ENCODE measurements around the gene MAP1LC3B2.
"Not testable (repeated sequence)": the region's sequence is repeated elsewhere in the genome, so short reads cannot be mapped to it uniquely, and the experiment has no call there.

The MAP1LC3B2 gene

DNA sequence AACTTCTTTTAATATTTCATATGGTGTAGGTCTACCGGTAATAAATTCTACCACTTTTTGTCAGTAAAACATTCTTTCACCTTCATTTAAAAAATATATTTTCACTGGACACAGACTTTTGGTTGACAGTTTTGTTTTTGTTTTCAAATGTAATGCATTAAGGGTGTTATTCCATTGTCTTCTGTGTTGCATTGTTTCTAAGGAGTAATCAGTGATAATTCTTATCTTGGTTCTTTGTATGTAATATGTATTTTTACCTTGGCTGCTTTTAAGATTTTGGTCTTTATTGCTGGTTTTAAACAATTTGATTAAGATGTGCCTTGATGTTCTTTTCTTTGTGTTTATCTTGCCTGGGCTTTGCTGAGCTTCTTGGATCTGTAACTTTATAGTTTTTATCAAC, 4.1 kb downstream of the MAP1LC3B2 start (continued):
- TF ChIP-seq BACH2 (CRISPR knock-in tag; IDR thresholded peaks at IDR 0.05; ENCODE audit: borderline replicate concordance): no peak
- no peak for TF ChIP-seq CSDC2 (CRISPR knock-in tag; IDR thresholded peaks at IDR 0.05)

DNA sequence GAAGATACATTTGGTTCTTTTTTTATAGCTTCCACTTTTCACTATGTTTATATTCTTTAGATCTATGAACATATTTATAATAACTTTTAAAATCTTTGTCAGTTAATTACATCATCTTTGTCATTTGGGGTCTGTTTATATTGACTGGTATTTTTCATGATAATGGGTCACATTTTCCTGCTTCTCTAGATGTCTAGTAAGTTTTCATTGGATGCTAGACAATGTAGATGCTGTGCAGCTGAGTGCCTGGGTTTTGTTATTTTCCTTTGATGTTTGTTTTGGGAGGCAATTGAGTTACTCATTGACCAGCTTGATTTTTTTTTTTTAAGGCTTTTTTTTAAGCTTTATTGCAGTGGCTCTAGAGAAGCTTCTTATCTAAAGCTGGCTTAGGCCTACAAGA, 4.9 kb downstream of the MAP1LC3B2 start:
- no peak for TF ChIP-seq ZNF70 (CRISPR knock-in tag; IDR thresholded peaks at IDR 0.05)
- no peak for TF ChIP-seq TOX (CRISPR knock-in tag; IDR thresholded peaks at IDR 0.05; ENCODE audit: borderline replicate concordance)
- TF ChIP-seq BACH2 (CRISPR knock-in tag; IDR thresholded peaks at IDR 0.05; ENCODE audit: borderline replicate concordance): no peak
- TF ChIP-seq, protein P1, sequence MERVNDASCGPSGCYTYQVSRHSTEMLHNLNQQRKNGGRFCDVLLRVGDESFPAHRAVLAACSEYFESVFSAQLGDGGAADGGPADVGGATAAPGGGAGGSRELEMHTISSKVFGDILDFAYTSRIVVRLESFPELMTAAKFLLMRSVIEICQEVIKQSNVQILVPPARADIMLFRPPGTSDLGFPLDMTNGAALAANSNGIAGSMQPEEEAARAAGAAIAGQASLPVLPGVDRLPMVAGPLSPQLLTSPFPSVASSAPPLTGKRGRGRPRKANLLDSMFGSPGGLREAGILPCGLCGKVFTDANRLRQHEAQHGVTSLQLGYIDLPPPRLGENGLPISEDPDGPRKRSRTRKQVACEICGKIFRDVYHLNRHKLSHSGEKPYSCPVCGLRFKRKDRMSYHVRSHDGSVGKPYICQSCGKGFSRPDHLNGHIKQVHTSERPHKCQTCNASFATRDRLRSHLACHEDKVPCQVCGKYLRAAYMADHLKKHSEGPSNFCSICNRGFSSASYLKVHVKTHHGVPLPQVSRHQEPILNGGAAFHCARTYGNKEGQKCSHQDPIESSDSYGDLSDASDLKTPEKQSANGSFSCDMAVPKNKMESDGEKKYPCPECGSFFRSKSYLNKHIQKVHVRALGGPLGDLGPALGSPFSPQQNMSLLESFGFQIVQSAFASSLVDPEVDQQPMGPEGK (CRISPR knock-in tag; IDR thresholded peaks at IDR 0.05; ENCODE audit: borderline replicate concordance): no peak
- TF ChIP-seq, protein P2, sequence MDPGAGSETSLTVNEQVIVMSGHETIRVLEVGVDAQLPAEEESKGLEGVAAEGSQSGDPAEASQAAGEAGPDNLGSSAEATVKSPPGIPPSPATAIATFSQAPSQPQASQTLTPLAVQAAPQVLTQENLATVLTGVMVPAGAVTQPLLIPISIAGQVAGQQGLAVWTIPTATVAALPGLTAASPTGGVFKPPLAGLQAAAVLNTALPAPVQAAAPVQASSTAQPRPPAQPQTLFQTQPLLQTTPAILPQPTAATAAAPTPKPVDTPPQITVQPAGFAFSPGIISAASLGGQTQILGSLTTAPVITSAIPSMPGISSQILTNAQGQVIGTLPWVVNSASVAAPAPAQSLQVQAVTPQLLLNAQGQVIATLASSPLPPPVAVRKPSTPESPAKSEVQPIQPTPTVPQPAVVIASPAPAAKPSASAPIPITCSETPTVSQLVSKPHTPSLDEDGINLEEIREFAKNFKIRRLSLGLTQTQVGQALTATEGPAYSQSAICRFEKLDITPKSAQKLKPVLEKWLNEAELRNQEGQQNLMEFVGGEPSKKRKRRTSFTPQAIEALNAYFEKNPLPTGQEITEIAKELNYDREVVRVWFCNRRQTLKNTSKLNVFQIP (CRISPR knock-in tag; IDR thresholded peaks at IDR 0.05; ENCODE audit: borderline replicate concordance, low read depth): no peak
- no peak for TF ChIP-seq TSHZ2 (CRISPR knock-in tag; IDR thresholded peaks at IDR 0.05)
- TF ChIP-seq ISL1 (CRISPR knock-in tag; IDR thresholded peaks at IDR 0.05): no peak
- TF ChIP-seq TCF4 (CRISPR knock-in tag; IDR thresholded peaks at IDR 0.05; ENCODE audit: borderline replicate concordance): no peak
- TF ChIP-seq OSR1 (CRISPR knock-in tag; IDR thresholded peaks at IDR 0.05): no peak
- no peak for TF ChIP-seq GLIS3 (CRISPR knock-in tag; IDR thresholded peaks at IDR 0.05)
- no peak for TF ChIP-seq ZFP30 (CRISPR knock-in tag; IDR thresholded peaks at IDR 0.05)
- TF ChIP-seq ZC3H10 (CRISPR knock-in tag; IDR thresholded peaks at IDR 0.05): no peak
- no peak for TF ChIP-seq ZFP3 (CRISPR knock-in tag; IDR thresholded peaks at IDR 0.05)
- TF ChIP-seq, protein P3, sequence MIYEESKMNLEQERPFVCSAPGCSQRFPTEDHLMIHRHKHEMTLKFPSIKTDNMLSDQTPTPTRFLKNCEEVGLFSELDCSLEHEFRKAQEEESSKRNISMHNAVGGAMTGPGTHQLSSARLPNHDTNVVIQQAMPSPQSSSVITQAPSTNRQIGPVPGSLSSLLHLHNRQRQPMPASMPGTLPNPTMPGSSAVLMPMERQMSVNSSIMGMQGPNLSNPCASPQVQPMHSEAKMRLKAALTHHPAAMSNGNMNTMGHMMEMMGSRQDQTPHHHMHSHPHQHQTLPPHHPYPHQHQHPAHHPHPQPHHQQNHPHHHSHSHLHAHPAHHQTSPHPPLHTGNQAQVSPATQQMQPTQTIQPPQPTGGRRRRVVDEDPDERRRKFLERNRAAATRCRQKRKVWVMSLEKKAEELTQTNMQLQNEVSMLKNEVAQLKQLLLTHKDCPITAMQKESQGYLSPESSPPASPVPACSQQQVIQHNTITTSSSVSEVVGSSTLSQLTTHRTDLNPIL (CRISPR knock-in tag; IDR thresholded peaks at IDR 0.05; ENCODE audit: low read depth): no peak
- no peak for ATAC-seq

- not testable (repeated sequence) for ATAC-seq
Measured at GRCh38 chr12:116565221-116565620, 6.0 kb downstream of the MAP1LC3B2 start.

- ATAC-seq: no peak
- TF ChIP-seq ZNF70 (CRISPR knock-in tag; IDR thresholded peaks at IDR 0.05) (no peak), ESRRG (CRISPR knock-in tag; IDR thresholded peaks at IDR 0.05) (no peak), PPARA (CRISPR knock-in tag; IDR thresholded peaks at IDR 0.05; ENCODE audit: borderline replicate concordance) (no peak), TOX (CRISPR knock-in tag; IDR thresholded peaks at IDR 0.05; ENCODE audit: borderline replicate concordance) (no peak), OSR1 (CRISPR knock-in tag; IDR thresholded peaks at IDR 0.05) (no peak), CSRNP3 (CRISPR knock-in tag; IDR thresholded peaks at IDR 0.05) (no peak), GLIS3 (CRISPR knock-in tag; IDR thresholded peaks at IDR 0.05) (no peak), ZFP3 (CRISPR knock-in tag; IDR thresholded peaks at IDR 0.05) (no peak), TCF4 (CRISPR knock-in tag; IDR thresholded peaks at IDR 0.05; ENCODE audit: borderline replicate concordance) (no peak), ARNTL (CRISPR knock-in tag; IDR thresholded peaks at IDR 0.05; ENCODE audit: borderline replicate concordance, low read depth) (no peak), ZC3H10 (CRISPR knock-in tag; IDR thresholded peaks at IDR 0.05) (no peak)
- TF ChIP-seq, protein P3 (CRISPR knock-in tag; IDR thresholded peaks at IDR 0.05; ENCODE audit: low read depth): no peak
Measured at GRCh38 chr12:116565963-116566362, 6.8 kb downstream of the MAP1LC3B2 start.
